HG03521 (cell line): Measurements from ENCODE around the gene TUBB2A.
"Not testable (repeated sequence)": the region's sequence is repeated elsewhere in the genome, so short reads cannot be mapped to it uniquely, and the experiment has no call there.

Source experiments
- ATAC-seq: cut with Tn5 transposase; IDR thresholded peaks from one replicate; pipeline ENCODE4 v1.9.1; 2021; ENCODE audit warnings: mild to moderate bottlenecking, moderate library complexity; ENCODE audit not compliant: unreplicated experiment

The TUBB2A gene

GRCh38 chr6:3183066-3183465 lies 25.7 kb upstream of the TUBB2A start:
- no peak for ATAC-seq

GRCh38 chr6:3181105-3181504 lies 23.8 kb upstream of the TUBB2A start:
- no peak for ATAC-seq

- ATAC-seq, result not testable (repeated sequence)
Measured at GRCh38 chr6:3179945-3180344, 22.6 kb upstream of the TUBB2A start.

- not testable (repeated sequence) for ATAC-seq
Measured at GRCh38 chr6:3178666-3179065, 21.3 kb upstream of the TUBB2A start.

- no peak for ATAC-seq
Measured at GRCh38 chr6:3176562-3177355, 19.4 kb upstream of the TUBB2A start.

- ATAC-seq, result no peak
Measured at GRCh38 chr6:3175715-3176402, 18.5 kb upstream of the TUBB2A start.

- not testable (repeated sequence) for ATAC-seq
Measured at GRCh38 chr6:3173636-3174089, 16.3 kb upstream of the TUBB2A start.

- ATAC-seq, result not testable (repeated sequence)
Measured at GRCh38 chr6:3172789-3173188, 15.4 kb upstream of the TUBB2A start.

- ATAC-seq, result not testable (repeated sequence)
Measured at GRCh38 chr6:3171313-3172175, 14.2 kb upstream of the TUBB2A start.

- not testable (repeated sequence) for ATAC-seq
Measured at GRCh38 chr6:3170676-3171075, 13.3 kb upstream of the TUBB2A start.

GRCh38 chr6:3168046-3168445 lies 10.7 kb upstream of the TUBB2A start:
- not testable (repeated sequence) for ATAC-seq

GRCh38 chr6:3166535-3167225 lies 9.3 kb upstream of the TUBB2A start:
- ATAC-seq, result not testable (repeated sequence)

GRCh38 chr6:3165631-3166534 lies 8.5 kb upstream of the TUBB2A start:
- ATAC-seq, result no peak

- ATAC-seq, result no peak
Measured at GRCh38 chr6:3164388-3164787, 7.0 kb upstream of the TUBB2A start.

- no peak for ATAC-seq
Measured at GRCh38 chr6:3163248-3163594, 5.9 kb upstream of the TUBB2A start.

GRCh38 chr6:3162565-3163247 lies 5.4 kb upstream of the TUBB2A start:
- peak; percentile 50 for ATAC-seq

- ATAC-seq, result no peak
Measured at GRCh38 chr6:3162067-3162497, 4.7 kb upstream of the TUBB2A start.

- no peak for ATAC-seq
Measured at GRCh38 chr6:3159805-3160781, 2.7 kb upstream of the TUBB2A start.
